HEK293 (cell line): ENCODE data around the gene ACSL5.

Experiments
- CTCF ChIA-PET: fragments of 350-600 bp; formaldehyde crosslinking; extraction: SDS; loops from one replicate; lab custom pipeline; 2021; ENCODE audit warnings: antibody characterized with exemption; lab: Yijun Ruan, JAX
- POLR2A ChIA-PET: fragments of 300-600 bp; formaldehyde crosslinking; extraction: SDS; loops from one replicate; lab custom pipeline; 2020; ENCODE audit warnings: antibody characterized with exemption, inconsistent platforms; lab: Yijun Ruan, JAX
- H3K27ac ChIP-seq: fragments of 200-500 bp; sonication (Bioruptor generic); 2 replicates; pipeline ENCODE4 v1.5.1; 2014; ENCODE audit warnings: low read depth, low read length, control low read depth, inconsistent platforms; ENCODE audit errors: extremely low read depth
- H3K36me3 ChIP-seq, 2 experiments: fragments of 200-500 bp in 1 of 2; sonication (Bioruptor generic) in 1 of 2; 1 replicate in 1 of 2; 2 replicates in 1 of 2; pipeline ENCODE4 v1.5.1; 2014 to 2017; ENCODE audit warnings: inconsistent platforms in 2 of 2, low read length in 2 of 2; ENCODE audit not compliant: control insufficient read depth in 2 of 2, insufficient read depth in 1 of 2
- H3K4me1 ChIP-seq: fragments of 200-500 bp; sonication (Bioruptor generic); 2 replicates; pipeline ENCODE4 v1.5.1; 2014; ENCODE audit warnings: mild to moderate bottlenecking, low read length, inconsistent platforms; ENCODE audit not compliant: control insufficient read depth, insufficient read depth
- H3K4me3 ChIP-seq: 2 replicates; pipeline ENCODE4 v1.5.1; 2011; ENCODE audit warnings: low read depth, mild to moderate bottlenecking, control low read depth, low read length, moderate library complexity
- H3K9me3 ChIP-seq: fragments of 200-500 bp; sonication (Bioruptor generic); 2 replicates; pipeline ENCODE4 v1.5.1; 2014; ENCODE audit warnings: low read depth, low read length, inconsistent platforms; ENCODE audit not compliant: control insufficient read depth, insufficient read depth
- KLF1 ChIP-seq: fragments of 450-650 bp; formaldehyde crosslinking; IDR thresholded peaks from 2 replicates; pipeline ENCODE4 v1.5.1; 2016; ENCODE audit warnings: missing biosample characterization, missing genetic modification characterization
- SCRT1 ChIP-seq: fragments of 450-650 bp; formaldehyde crosslinking; IDR thresholded peaks from 2 replicates; pipeline ENCODE4 v1.5.1; 2016; ENCODE audit warnings: missing biosample characterization, missing genetic modification characterization, borderline replicate concordance
- ZBTB8A ChIP-seq: fragments of 450-650 bp; formaldehyde crosslinking; IDR thresholded peaks from 2 replicates; pipeline ENCODE4 v1.5.1; 2016; ENCODE audit warnings: missing biosample characterization, missing genetic modification characterization
- ZIC2 ChIP-seq: fragments of 450-650 bp; formaldehyde crosslinking; IDR thresholded peaks from 2 replicates; pipeline ENCODE4 v1.5.1; 2016; ENCODE audit warnings: missing biosample characterization, missing genetic modification characterization
- ZNF10 ChIP-seq: fragments of 450-650 bp; formaldehyde crosslinking; IDR thresholded peaks from 2 replicates; pipeline ENCODE4 v1.5.1; 2017; ENCODE audit warnings: missing biosample characterization, missing genetic modification characterization
- ZNF121 ChIP-seq: fragments of 450-650 bp; formaldehyde crosslinking; IDR thresholded peaks from 2 replicates; pipeline ENCODE4 v1.5.1; 2016; ENCODE audit warnings: missing biosample characterization, missing genetic modification characterization
- ZNF140 ChIP-seq: fragments of 450-650 bp; formaldehyde crosslinking; IDR thresholded peaks from 2 replicates; pipeline ENCODE4 v1.5.1; 2016; ENCODE audit warnings: missing biosample characterization, missing genetic modification characterization
- ZNF175 ChIP-seq: fragments of 450-650 bp; formaldehyde crosslinking; IDR thresholded peaks from 2 replicates; pipeline ENCODE4 v1.5.1; 2016; ENCODE audit warnings: missing biosample characterization, missing genetic modification characterization
- ZNF184 ChIP-seq: fragments of 450-650 bp; IDR thresholded peaks from 2 replicates; pipeline ENCODE4 v1.5.1; 2018; ENCODE audit warnings: missing biosample characterization, mild to moderate bottlenecking, missing genetic modification characterization
- ZNF214 ChIP-seq: fragments of 450-650 bp; formaldehyde crosslinking; IDR thresholded peaks from 2 replicates; pipeline ENCODE4 v1.5.1; 2017; ENCODE audit warnings: missing biosample characterization, mild to moderate bottlenecking, missing genetic modification characterization, borderline replicate concordance
- ZNF274 ChIP-seq, 2 experiments: fragments of 200-500 bp in 1 of 2; fragments of 450-650 bp in 1 of 2; sonication (Bioruptor generic) in 1 of 2; formaldehyde crosslinking in 1 of 2; IDR thresholded peaks; 2 replicates each; pipeline versions ENCODE4 v1.5.1 to v1.6.1; 2014 to 2016; ENCODE audit warnings: borderline replicate concordance in 1 of 2, inconsistent platforms in 1 of 2, low read length in 1 of 2, missing biosample characterization in 1 of 2, missing genetic modification characterization in 1 of 2
- ZNF37A ChIP-seq: fragments of 450-650 bp; IDR thresholded peaks from 2 replicates; pipeline ENCODE4 v1.5.1; 2018; ENCODE audit warnings: missing biosample characterization, missing genetic modification characterization
- ZNF521 ChIP-seq: fragments of 450-650 bp; formaldehyde crosslinking; IDR thresholded peaks from 2 replicates; pipeline ENCODE4 v1.5.1; 2017; ENCODE audit warnings: missing biosample characterization, mild to moderate bottlenecking, missing genetic modification characterization
- ZNF530 ChIP-seq: fragments of 450-650 bp; formaldehyde crosslinking; IDR thresholded peaks from 2 replicates; pipeline ENCODE4 v1.5.1; 2016; ENCODE audit warnings: low read depth, missing biosample characterization, missing genetic modification characterization
- ZNF626 ChIP-seq: fragments of 450-650 bp; sonication (Bioruptor Pico); formaldehyde crosslinking; IDR thresholded peaks from 2 replicates; pipeline ENCODE4 v1.5.1; 2018; ENCODE audit warnings: missing biosample characterization, missing genetic modification characterization, inconsistent platforms
- ZNF654 ChIP-seq: fragments of 450-650 bp; formaldehyde crosslinking; IDR thresholded peaks from 2 replicates; pipeline ENCODE4 v1.5.1; 2016; ENCODE audit warnings: low read depth, missing biosample characterization, missing genetic modification characterization
- ZNF670 ChIP-seq: fragments of 450-650 bp; formaldehyde crosslinking; IDR thresholded peaks from 2 replicates; pipeline ENCODE4 v1.5.1; 2016; ENCODE audit warnings: missing biosample characterization, missing genetic modification characterization, low read depth
- ZNF837 ChIP-seq: fragments of 450-650 bp; formaldehyde crosslinking; IDR thresholded peaks from 2 replicates; pipeline ENCODE4 v1.5.1; 2016; ENCODE audit warnings: missing biosample characterization, missing genetic modification characterization
- TF ChIP-seq, protein P1 (sequence below): fragments of 450-650 bp; formaldehyde crosslinking; optimal IDR thresholded peaks from 2 replicates; pipeline ENCODE3; 2016; ENCODE audit warnings: missing biosample characterization, mild to moderate bottlenecking, missing genetic modification characterization
- TF ChIP-seq, protein P2 (sequence below): fragments of 450-650 bp; formaldehyde crosslinking; IDR thresholded peaks from 2 replicates; pipeline ENCODE4 v1.5.1; 2016; ENCODE audit warnings: missing biosample characterization, missing genetic modification characterization
- TF ChIP-seq, protein P3 (sequence below): fragments of 450-650 bp; formaldehyde crosslinking; IDR thresholded peaks from 2 replicates; pipeline ENCODE4 v1.5.1; 2016; ENCODE audit warnings: missing biosample characterization, missing genetic modification characterization
- TF ChIP-seq, protein P4 (sequence below): fragments of 450-650 bp; formaldehyde crosslinking; IDR thresholded peaks from 2 replicates; pipeline ENCODE4 v1.5.1; 2016; ENCODE audit warnings: missing biosample characterization, missing genetic modification characterization

Gene ACSL5

DNA sequence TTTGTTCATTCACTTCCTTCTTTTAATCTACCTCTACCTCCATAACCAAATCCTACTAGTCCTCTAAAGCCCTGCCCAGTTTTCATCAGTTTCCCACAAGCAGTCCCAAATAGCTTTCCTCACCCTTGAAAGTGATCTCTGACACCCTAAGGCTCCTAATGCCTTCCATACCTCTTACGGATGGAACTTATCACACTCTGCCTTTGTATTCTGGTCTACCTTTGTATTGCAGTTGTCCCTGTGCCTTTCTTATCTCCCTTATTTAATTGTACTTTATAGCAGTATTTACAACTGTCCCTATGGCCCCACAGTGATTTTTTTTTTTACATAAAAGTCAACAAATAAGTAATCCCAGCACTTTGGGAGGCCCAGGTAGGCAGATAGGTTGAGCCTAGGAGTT lies 33.8 kb downstream of the ACSL5 start:
- no peaks in the 10 kb centered on the region for H3K9me3 ChIP-seq
- H3K4me3 ChIP-seq = no peak overlapping the region
- CTCF ChIA-PET = no interaction called here
- H3K27ac ChIP-seq = no peak overlapping the region
- POLR2A ChIA-PET = no interaction called here
- no peaks in the 10 kb centered on the region for H3K4me1 ChIP-seq
- no peaks in the 10 kb centered on the region for H3K36me3 ChIP-seq
- TF ChIP-seq ZNF530 (no peak), ZNF837 (no peak), ZBTB8A (no peak), ZNF274 (IDR thresholded peaks at IDR 0.05; ENCODE audit: low read length) (no peak), ZNF274 (tag by site-specific recombination; IDR thresholded peaks at IDR 0.05; ENCODE audit: borderline replicate concordance) (no peak), ZNF121 (tag by site-specific recombination) (no peak), ZNF140 (tag by site-specific recombination) (no peak), SCRT1 (tag by site-specific recombination) (no peak)
- TF ChIP-seq, protein P1, sequence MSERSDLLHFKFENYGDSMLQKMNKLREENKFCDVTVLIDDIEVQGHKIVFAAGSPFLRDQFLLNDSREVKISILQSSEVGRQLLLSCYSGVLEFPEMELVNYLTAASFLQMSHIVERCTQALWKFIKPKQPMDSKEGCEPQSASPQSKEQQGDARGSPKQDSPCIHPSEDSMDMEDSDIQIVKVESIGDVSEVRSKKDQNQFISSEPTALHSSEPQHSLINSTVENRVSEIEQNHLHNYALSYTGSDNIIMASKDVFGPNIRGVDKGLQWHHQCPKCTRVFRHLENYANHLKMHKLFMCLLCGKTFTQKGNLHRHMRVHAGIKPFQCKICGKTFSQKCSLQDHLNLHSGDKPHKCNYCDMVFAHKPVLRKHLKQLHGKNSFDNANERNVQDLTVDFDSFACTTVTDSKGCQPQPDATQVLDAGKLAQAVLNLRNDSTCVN (tag by site-specific recombination) = no peak

DNA sequence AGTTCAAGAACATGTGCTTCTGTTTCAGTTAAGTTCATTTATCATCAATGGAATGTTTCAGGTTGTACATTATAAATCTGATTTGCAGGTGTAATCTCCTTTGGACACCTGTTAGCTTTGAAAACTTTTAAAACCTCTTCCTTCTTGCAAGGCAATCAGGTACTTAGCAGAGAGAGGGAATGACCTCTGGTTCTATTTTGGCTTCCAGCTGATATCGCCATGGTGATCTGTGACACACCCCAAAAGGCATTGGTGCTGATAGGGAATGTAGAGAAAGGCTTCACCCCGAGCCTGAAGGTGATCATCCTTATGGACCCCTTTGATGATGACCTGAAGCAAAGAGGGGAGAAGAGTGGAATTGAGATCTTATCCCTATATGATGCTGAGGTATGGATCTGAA lies 35.4 kb downstream of the ACSL5 start:
- H3K36me3 ChIP-seq = no peaks in the 10 kb centered on the region
- ChIA-PET CTCF (interaction anchor here (0.6 to 1.2 kb wide), 4 partner anchors 12 to 272 kb away, joined by 3 read pairs; no protein-coding TSS in a partner anchor), POLR2A (no interaction called here)

DNA sequence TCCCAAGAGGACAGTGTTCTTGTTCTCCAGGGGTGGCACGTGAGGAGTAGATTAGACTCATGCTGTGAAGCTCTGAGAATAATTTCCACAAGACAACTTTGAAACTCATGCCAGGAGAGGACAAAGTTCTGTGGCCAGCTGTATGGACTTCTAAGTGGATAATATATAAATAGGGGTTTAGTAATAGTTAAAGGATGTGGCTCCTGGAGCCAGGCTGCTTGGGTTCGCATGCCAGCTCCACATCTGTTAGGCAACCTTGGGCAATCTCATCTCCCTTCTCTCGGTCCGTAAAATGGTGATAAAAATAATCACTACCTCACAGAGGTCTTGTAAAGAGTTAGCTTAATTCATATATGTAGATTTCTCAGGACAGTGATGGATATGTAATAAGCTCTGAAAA lies 35.8 kb downstream of the ACSL5 start:
- CTCF ChIA-PET = interaction anchor here (1.0 kb wide), 1 partner anchor 25 kb away, joined by 3 read pairs; no protein-coding TSS in a partner anchor
- Histone ChIP-seq H3K4me1 (no peaks in the 10 kb centered on the region), H3K27ac (no peak overlapping the region), H3K36me3 (no peaks in the 10 kb centered on the region), H3K9me3 (no peaks in the 10 kb centered on the region), H3K4me3 (no peak overlapping the region)
- POLR2A ChIA-PET = interaction anchor here (0.7 kb wide), 1 partner anchor 1356 kb away, joined by 3 read pairs; no protein-coding TSS in a partner anchor
- TF ChIP-seq, protein P2, sequence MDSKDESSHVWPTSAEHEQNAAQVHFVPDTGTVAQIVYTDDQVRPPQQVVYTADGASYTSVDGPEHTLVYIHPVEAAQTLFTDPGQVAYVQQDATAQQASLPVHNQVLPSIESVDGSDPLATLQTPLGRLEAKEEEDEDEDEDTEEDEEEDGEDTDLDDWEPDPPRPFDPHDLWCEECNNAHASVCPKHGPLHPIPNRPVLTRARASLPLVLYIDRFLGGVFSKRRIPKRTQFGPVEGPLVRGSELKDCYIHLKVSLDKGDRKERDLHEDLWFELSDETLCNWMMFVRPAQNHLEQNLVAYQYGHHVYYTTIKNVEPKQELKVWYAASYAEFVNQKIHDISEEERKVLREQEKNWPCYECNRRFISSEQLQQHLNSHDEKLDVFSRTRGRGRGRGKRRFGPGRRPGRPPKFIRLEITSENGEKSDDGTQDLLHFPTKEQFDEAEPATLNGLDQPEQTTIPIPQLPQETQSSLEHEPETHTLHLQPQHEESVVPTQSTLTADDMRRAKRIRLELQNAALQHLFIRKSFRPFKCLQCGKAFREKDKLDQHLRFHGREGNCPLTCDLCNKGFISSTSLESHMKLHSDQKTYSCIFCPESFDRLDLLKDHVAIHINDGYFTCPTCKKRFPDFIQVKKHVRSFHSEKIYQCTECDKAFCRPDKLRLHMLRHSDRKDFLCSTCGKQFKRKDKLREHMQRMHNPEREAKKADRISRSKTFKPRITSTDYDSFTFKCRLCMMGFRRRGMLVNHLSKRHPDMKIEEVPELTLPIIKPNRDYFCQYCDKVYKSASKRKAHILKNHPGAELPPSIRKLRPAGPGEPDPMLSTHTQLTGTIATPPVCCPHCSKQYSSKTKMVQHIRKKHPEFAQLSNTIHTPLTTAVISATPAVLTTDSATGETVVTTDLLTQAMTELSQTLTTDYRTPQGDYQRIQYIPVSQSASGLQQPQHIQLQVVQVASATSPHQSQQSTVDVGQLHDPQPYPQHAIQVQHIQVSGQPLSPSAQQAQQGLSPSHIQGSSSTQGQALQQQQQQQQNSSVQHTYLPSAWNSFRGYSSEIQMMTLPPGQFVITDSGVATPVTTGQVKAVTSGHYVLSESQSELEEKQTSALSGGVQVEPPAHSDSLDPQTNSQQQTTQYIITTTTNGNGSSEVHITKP (tag by site-specific recombination) = no peak
- no peak for TF ChIP-seq ZIC2
- TF ChIP-seq ZNF626 (tag by site-specific recombination) = no peak
- TF ChIP-seq ZNF175 (tag by site-specific recombination) = no peak
- TF ChIP-seq ZNF184 (tag by site-specific recombination) = no peak
- TF ChIP-seq, protein P3, sequence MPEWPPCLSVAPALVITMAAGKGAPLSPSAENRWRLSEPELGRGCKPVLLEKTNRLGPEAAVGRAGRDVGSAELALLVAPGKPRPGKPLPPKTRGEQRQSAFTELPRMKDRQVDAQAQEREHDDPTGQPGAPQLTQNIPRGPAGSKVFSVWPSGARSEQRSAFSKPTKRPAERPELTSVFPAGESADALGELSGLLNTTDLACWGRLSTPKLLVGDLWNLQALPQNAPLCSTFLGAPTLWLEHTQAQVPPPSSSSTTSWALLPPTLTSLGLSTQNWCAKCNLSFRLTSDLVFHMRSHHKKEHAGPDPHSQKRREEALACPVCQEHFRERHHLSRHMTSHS (tag by site-specific recombination) = no peak

More for the DNA sequence above, 35.4 kb downstream of the ACSL5 start:
- H3K9me3 ChIP-seq = no peaks in the 10 kb centered on the region
- no peak overlapping the region for H3K27ac ChIP-seq
- H3K4me1 ChIP-seq = no peaks in the 10 kb centered on the region
- TF ChIP-seq ZNF521 (tag by site-specific recombination) (no peak), ZNF670 (no peak), ZNF214 (no peak), ZNF37A (tag by site-specific recombination) (no peak), ZNF10 (tag by site-specific recombination) (no peak), ZNF654 (no peak), KLF1 (tag by site-specific recombination) (no peak)
- TF ChIP-seq, protein P4, sequence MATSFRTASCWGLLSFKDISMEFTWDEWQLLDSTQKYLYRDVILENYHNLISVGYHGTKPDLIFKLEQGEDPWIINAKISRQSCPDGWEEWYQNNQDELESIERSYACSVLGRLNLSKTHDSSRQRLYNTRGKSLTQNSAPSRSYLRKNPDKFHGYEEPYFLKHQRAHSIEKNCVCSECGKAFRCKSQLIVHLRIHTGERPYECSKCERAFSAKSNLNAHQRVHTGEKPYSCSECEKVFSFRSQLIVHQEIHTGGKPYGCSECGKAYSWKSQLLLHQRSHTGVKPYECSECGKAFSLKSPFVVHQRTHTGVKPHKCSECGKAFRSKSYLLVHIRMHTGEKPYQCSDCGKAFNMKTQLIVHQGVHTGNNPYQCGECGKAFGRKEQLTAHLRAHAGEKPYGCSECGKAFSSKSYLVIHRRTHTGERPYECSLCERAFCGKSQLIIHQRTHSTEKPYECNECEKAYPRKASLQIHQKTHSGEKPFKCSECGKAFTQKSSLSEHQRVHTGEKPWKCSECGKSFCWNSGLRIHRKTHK (tag by site-specific recombination) = no peak
- no peak overlapping the region for H3K4me3 ChIP-seq
